ENCODE data around the gene GPR27.

The GPR27 gene, protein sequence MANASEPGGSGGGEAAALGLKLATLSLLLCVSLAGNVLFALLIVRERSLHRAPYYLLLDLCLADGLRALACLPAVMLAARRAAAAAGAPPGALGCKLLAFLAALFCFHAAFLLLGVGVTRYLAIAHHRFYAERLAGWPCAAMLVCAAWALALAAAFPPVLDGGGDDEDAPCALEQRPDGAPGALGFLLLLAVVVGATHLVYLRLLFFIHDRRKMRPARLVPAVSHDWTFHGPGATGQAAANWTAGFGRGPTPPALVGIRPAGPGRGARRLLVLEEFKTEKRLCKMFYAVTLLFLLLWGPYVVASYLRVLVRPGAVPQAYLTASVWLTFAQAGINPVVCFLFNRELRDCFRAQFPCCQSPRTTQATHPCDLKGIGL

DNA sequence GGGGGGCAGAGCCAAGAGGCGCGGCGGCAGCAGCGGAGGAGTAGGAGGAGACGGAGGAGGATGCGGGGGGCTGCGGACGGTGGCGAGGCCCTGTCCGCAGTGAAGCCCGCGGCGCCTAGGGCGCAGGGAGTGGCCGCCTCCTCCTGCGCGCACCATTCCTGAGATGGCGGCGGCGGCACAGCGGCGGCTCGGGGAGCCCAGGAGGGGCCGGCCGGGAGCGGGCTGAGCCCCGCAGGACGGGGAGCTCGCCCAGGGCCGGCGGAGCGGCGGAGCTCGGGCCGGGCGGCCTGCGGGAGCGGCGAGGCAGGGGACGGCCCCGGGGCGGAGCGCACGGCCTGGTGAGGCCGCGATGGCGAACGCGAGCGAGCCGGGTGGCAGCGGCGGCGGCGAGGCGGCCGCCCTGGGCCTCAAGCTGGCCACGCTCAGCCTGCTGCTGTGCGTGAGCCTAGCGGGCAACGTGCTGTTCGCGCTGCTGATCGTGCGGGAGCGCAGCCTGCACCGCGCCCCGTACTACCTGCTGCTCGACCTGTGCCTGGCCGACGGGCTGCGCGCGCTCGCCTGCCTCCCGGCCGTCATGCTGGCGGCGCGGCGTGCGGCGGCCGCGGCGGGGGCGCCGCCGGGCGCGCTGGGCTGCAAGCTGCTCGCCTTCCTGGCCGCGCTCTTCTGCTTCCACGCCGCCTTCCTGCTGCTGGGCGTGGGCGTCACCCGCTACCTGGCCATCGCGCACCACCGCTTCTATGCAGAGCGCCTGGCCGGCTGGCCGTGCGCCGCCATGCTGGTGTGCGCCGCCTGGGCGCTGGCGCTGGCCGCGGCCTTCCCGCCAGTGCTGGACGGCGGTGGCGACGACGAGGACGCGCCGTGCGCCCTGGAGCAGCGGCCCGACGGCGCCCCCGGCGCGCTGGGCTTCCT is at the start of gene GPR27:
Gene GPR27 (plus strand): TSS at position 155 of the 909 bp plus-strand sequence. CDS start 195 bp downstream, at position 350.
- no peak for DNase-seq (ENCODE audit: low spot score)

DNA sequence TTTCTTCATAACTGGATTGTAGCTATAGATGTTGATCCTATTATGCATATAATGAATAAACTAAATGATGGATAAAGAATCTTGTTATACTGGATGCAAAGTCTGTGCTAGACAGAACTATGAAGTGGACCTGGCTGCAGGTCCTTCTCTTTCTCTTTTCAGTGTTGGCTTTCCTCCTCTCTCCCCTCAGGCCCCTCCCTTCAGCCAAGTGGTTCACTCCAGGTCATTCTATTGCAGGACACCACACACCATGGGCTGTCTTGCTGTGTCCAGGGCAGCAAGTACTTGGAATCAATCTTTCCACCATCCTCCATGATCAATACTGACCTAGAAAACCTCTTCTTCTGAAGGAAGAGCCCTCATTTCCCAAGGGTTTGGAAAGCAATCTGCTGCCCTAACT is 48.7 kb upstream of the GPR27 start:
- no peak for DNase-seq (ENCODE audit: low spot score)

DNA sequence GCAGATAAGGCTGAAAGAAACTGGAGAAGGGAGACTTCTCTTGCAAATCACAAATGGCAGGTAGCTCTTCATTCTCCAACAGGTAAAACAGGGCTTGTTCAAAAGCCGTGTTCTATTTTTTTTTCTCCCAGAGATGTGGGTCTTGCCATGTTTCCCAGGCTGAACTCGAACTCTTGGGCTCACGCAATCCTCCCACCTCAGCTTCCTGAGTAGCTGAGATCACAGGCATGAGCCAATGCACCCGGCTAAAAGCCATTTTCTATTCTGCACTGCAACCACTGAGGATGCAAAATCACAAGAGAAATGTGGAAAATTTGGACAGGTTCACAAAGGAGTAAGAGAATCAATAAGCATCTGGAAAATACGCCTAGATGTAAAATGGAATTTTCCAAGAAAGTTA is 48.0 kb upstream of the GPR27 start:
- no peak for DNase-seq (ENCODE audit: low spot score)

DNA sequence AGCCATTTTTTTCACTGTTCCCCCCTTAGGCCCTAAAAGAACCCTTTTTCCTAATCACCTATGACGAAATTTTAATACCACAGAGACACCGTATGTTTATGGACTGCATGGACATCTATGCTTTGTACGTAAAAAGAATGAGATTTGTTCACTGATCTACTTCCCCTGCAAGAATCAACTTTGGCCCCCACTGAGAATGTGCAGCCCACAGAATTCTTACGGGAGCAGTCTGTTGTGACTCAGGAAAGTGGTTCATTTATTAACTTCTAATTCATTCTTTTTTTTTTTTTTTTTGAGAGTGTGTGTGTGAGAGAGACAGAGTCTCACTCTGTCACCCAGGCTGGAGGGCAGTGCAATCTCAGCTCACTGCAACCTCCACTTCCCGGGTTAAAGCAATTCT is 46.1 kb upstream of the GPR27 start:
- DNase-seq (ENCODE audit: low spot score): no peak

DNA sequence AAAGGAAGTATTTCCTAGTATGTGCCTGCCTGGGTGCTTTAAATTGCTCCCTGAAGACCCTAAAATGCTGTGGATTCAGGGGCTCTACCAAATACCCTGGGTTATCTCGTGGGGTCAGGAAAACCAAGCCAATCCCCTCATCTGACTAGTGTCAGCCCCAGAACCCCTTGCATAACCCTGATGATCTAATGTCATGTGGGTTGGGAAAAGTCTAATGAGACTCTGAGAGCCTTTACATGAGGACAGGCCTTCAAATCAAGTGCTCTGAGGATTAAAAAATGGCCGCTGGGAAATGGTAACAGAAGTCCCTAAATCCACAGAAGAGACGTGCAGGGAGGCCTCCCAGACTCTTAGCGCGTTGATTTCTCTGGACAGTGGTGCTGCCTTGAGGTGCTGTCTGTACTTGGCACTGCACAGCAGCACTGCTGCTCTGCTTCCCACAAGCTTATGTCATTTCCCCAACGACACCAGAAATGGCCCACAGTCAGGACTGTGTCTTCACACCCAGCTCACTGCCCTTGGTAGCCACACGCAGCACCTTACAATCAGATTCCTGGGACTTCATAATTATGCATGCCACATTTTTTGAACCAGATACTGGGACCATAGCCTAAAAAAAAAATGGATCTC is 45.1 kb upstream of the GPR27 start:
- no peak for DNase-seq (ENCODE audit: low spot score)

- no peak for DNase-seq (ENCODE audit: low spot score)
These were observed 43.6 kb upstream of the GPR27 start for GRCh38 chr3:71709908-71710511.

GRCh38 chr3:71710906-71711494 is 42.7 kb upstream of the GPR27 start:
- peak; percentile 58 for DNase-seq (ENCODE audit: low spot score)

GRCh38 chr3:71713041-71713440 is 40.6 kb upstream of the GPR27 start:
- no peak for DNase-seq (ENCODE audit: low spot score)

- DNase-seq (ENCODE audit: low spot score): no peak
These were observed 39.1 kb upstream of the GPR27 start for GRCh38 chr3:71714595-71714994.

- peak; percentile 40 for DNase-seq (ENCODE audit: low spot score)
These were observed 35.6 kb upstream of the GPR27 start for GRCh38 chr3:71718072-71718471.

DNA sequence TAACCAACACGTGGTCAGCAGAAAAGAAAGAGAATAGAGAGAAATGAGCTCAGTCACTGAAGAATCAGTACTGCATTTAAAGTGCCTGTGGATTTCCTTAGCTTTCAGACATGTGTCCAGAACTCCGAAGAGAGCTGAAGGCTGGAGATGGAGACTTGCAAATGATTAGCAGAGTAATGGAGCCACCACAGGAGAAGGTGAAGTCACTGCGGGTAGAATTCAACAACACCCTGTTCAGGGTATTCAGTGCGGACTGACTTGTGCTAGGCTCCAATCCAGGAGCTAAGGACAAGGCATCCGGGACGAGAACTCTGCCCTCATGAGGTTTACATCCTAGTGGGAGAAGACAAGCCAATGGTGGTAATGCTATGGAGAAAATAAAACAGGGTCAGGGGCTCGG is 32.7 kb upstream of the GPR27 start:
- no peak for DNase-seq (ENCODE audit: low spot score)

DNA sequence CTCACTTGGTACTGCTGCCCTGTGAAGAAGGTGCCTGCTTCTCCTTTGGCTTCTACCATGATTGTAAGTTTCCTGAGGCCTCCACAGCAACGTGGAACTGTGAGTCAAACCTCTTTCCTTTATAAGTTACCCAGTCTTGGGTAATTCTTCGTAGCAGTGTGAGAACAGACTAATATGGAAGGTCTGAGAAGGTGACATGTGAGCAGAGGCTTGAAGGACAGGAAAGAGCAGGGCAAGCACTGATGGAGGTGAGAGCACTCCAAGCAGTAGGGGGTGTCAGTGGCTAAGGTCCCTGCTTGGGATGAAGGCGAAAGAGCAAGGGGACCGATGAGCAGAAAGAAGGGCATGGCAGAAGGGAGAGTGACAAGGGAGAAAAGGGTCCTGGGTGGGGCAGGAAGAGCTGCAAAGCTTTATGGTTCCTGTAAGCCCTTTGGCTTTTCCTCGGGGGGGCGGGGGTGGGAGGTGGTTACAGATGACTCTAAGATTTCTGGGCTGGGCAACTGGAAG is 32.0 kb upstream of the GPR27 start:
- DNase-seq (ENCODE audit: low spot score): peak; percentile 63

- no peak for DNase-seq (ENCODE audit: low spot score)
These were observed 31.0 kb upstream of the GPR27 start for GRCh38 chr3:71722693-71723092.

DNA sequence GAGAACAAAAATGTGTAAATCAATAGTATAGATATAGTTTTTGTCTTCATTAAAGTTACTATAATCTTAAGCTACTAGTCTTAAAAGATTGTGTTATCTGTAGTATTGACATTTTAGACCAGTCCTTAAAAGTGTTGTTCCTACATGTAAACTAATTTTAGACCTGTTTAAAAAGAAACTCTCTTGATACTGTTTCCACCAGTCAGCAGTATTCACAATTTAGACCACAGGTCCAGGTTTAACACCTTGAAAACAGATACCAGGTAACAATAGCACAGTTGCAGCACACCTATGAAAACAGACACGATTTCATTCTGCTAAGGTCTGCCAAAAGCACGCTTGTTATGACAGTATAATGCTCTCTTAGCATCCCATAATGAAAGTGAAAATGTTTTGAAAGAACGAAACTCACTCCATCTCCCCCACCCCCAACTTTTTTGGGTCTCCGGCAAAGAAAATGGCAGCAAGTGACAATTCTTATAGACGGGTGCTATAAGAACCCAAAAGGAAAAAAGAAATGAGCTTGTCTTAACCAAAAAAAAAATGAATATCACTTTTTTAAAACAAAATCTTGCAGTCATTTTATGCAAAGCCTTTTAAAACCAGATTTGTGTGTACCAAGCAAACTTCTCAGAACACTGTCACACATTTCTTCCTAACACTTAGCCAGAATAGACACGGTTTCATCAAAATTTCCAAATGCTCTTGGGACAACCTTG is 30.0 kb upstream of the GPR27 start:
- DNase-seq (ENCODE audit: low spot score): peak; percentile 69

DNA sequence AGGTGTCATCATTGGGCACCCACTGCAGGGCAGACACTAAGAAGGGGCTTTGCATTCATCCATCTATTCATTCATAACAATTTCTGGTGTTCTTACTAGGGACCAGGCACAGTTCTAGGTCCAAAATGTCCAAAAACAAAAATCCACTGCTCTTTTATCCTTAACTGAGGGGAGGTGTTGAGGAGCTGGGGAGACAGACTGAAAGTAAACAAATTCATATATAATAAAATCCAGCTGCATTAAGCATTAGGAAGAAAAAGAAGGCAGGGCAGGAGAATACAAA is 29.5 kb upstream of the GPR27 start:
- DNase-seq (ENCODE audit: low spot score): no peak

GRCh38 chr3:71724584-71725270 is 28.9 kb upstream of the GPR27 start:
- DNase-seq (ENCODE audit: low spot score): no peak

DNA sequence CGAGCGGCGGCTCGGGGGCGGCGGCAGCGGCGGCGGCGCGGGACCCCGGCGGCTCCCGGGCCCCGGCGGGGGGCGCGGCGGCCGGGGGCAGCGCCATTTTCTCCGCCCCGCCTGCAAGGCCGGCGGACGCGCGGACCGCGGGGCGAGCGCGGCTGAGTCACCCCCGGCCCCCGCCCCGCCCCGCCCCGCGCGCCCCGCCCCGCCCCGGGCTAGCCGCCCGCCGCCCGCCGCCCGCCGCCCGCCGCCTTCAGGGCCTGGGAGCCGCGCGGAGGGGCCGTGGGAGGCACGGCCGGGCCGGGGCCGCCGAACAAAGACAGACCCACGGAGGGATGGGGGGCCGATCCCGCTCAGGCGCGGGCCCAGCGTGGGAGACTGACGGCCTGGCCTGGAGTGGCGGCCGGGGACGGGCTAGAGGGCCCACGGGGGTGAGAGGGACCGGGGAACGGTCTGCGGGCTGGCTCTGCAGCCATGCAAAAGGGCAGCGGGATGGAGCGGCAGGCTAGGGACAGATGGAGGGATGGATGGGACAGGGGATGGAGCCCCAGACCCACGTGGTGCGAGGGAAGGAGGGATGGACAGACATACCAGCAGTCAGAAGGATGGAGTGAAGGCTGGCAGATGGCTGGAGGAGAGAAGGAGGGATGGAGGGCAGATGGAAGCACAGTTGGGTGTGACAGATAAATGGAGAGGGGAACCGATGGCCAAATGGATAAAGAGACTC is 28.2 kb upstream of the GPR27 start, which contains the start of gene EIF4E3:
Gene EIF4E3 (minus strand): TSS at position 132 of the 721 bp plus-strand sequence. CDS start 35 bp downstream, at position 97.
- DNase-seq (ENCODE audit: low spot score): peak; percentile 42

GRCh38 chr3:71726146-71726545 is 27.5 kb upstream of the GPR27 start:
- peak; percentile 71 for DNase-seq (ENCODE audit: low spot score)

- no peak for DNase-seq (ENCODE audit: low spot score)
These were observed 24.9 kb upstream of the GPR27 start for GRCh38 chr3:71728632-71729342.

Measured in CD4-positive, alpha-beta T cell treated with Interleukin-6 at 100 ng/mL for 8 hours (primary cell).